ENCODE data around the gene SNTG2. TPM values are rescaled to one million over a fixed set of nuclear protein-coding genes. Genes with fewer than 3 reads are reported as not detected.

The SNTG2 gene
- total RNA-seq, 4 donors from 2014 or later = 1.9 to 14.0 (median 6.7) TPM

GRCh38 chr2:1367601-1368000 is 417.0 kb downstream of the SNTG2 start:
- ATAC-seq (ENCODE audit: low FRiP score) = no peak

GRCh38 chr2:1369905-1370304 is 419.3 kb downstream of the SNTG2 start:
- ATAC-seq (ENCODE audit: low FRiP score) = no peak
- no peak for TF ChIP-seq CTCF (IDR thresholded peaks at IDR 0.05)
- DNase-seq (ENCODE audit: low spot score) = no peak

More at GRCh38 chr2:1367601-1368000, 417.0 kb downstream of the SNTG2 start:
- no peak for TF ChIP-seq CTCF (IDR thresholded peaks at IDR 0.05)
- no peak for DNase-seq (ENCODE audit: low spot score)

- no peak for DNase-seq (ENCODE audit: low spot score)
- ATAC-seq (ENCODE audit: low FRiP score) = no peak
- no peak for TF ChIP-seq CTCF (IDR thresholded peaks at IDR 0.05)
Observed at GRCh38 chr2:1370461-1370860, 419.8 kb downstream of the SNTG2 start.

- no peak for DNase-seq (ENCODE audit: low spot score)
- no peak for ATAC-seq (ENCODE audit: low FRiP score)
- no peak for TF ChIP-seq CTCF (IDR thresholded peaks at IDR 0.05)
Observed at GRCh38 chr2:1371082-1371481, 420.4 kb downstream of the SNTG2 start.

- ATAC-seq (ENCODE audit: low FRiP score) (no peak), DNase-seq (ENCODE audit: low spot score) (no peak)
- no peak for TF ChIP-seq CTCF (IDR thresholded peaks at IDR 0.05)
Observed at GRCh38 chr2:1373830-1374229, 423.2 kb downstream of the SNTG2 start.

- no peak for ATAC-seq (ENCODE audit: low FRiP score)
- DNase-seq (ENCODE audit: low spot score) = no peak
- TF ChIP-seq CTCF (IDR thresholded peaks at IDR 0.05) = no peak
Observed at GRCh38 chr2:1374287-1374686, 423.6 kb downstream of the SNTG2 start.

- ATAC-seq (ENCODE audit: low FRiP score) = no peak
- TF ChIP-seq CTCF (IDR thresholded peaks at IDR 0.05) = no peak
- DNase-seq (ENCODE audit: low spot score) = no peak
Observed at GRCh38 chr2:1375794-1376193, 425.1 kb downstream of the SNTG2 start.

Data from omental fat pad (tissue), 4 donors.